CD4-positive, alpha-beta T cell (primary cell): ENCODE results near the gene BABAM2. TPM values are rescaled to one million over a fixed set of nuclear protein-coding genes. Genes with fewer than 3 reads are reported as not detected.
A peak's percentile ranks its signal among the peaks of the same experiment; 100 is the strongest.

ENCODE experiments used
- ATAC-seq: fragments of 200-7000 bp; cut with Tn5 transposase; one replicate; pipeline ENCODE4 v1.10.0; 2022; ENCODE audit warnings: mild to moderate bottlenecking; ENCODE audit not compliant: poor library complexity
- CTCF ChIA-PET: fragments of 350-600 bp; sonication (Branson Sonifier 250); formaldehyde crosslinking; loops from one replicate; lab custom pipeline; 2021; ENCODE audit warnings: antibody characterized with exemption, inconsistent platforms; lab: Charles Lee
- POLR2A ChIA-PET: fragments of 350-600 bp; sonication (Branson Sonifier 250); formaldehyde crosslinking; loops from one replicate; lab custom pipeline; 2021; ENCODE audit warnings: antibody characterized with exemption, inconsistent platforms; lab: Charles Lee
- DNase-seq, 14 experiments: peaks; one replicate each; pipeline ENCODE4 v3.0.0-alpha.2; 2013 to 2020; ENCODE audit warnings: mixed read lengths in 2 of 14
- H3K27ac ChIP-seq, 2 donors: one replicate each; pipeline versions ENCODE4 v1.5.1 to v1.7.0; 2013; ENCODE audit warnings: low read length in 2 of 2, low read depth in 1 of 2, mild to moderate bottlenecking in 1 of 2
- H3K27me3 ChIP-seq, 2 experiments: 1 replicate in 1 of 2; 2 replicates in 1 of 2; pipeline versions ENCODE4 v1.6.1 to v1.7.0; 2013; ENCODE audit warnings: low read length in 2 of 2, control low read depth in 1 of 2, mild to moderate bottlenecking in 1 of 2, moderate library complexity in 1 of 2; ENCODE audit not compliant: insufficient read depth in 2 of 2, control insufficient read depth in 1 of 2
- H3K36me3 ChIP-seq: one replicate; pipeline ENCODE4 v1.6.1; 2013; ENCODE audit warnings: low read length, control low read depth; ENCODE audit not compliant: insufficient read depth
- H3K4me1 ChIP-seq: one replicate; pipeline ENCODE4 v1.6.1; 2013; ENCODE audit warnings: low read length, control low read depth; ENCODE audit not compliant: insufficient read depth
- H3K4me3 ChIP-seq: one replicate; pipeline ENCODE4 v1.5.1; 2013; ENCODE audit warnings: mild to moderate bottlenecking, low read length, moderate library complexity
- H3K9me3 ChIP-seq, 2 experiments: 1 replicate in 1 of 2; 2 replicates in 1 of 2; pipeline versions ENCODE4 v1.6.1 to v1.7.0; 2013; ENCODE audit warnings: low read length in 2 of 2, mild to moderate bottlenecking in 2 of 2, control low read depth in 1 of 2, moderate library complexity in 1 of 2; ENCODE audit not compliant: control insufficient read depth in 1 of 2, insufficient read depth in 1 of 2
- H3K27ac Mint-ChIP-seq: one replicate; pipeline ENCODE4 v1.8.0; 2020; ENCODE audit warnings: mixed read lengths
- H3K27me3 Mint-ChIP-seq: one replicate; pipeline ENCODE4 v1.8.0; 2021; ENCODE audit warnings: mixed read lengths
- H3K36me3 Mint-ChIP-seq: one replicate; pipeline ENCODE4 v1.8.0; 2021; ENCODE audit warnings: low read depth, mixed read lengths
- H3K4me1 Mint-ChIP-seq: one replicate; pipeline ENCODE4 v1.8.0; 2021; ENCODE audit warnings: low read depth, mixed read lengths
- H3K4me3 Mint-ChIP-seq: one replicate; pipeline ENCODE4 v1.8.0; 2020; ENCODE audit warnings: mild to moderate bottlenecking, mixed read lengths
- H3K9me3 Mint-ChIP-seq: one replicate; pipeline ENCODE4 v1.8.0; 2020; ENCODE audit warnings: mixed read lengths
- intact Hi-C, 2 experiments: fragments of 100-400 bp; cut with DNase I in 1 of 2; cut with micrococcal nuclease in 1 of 2; formaldehyde crosslinking; loops; one replicate each; pipeline versions ENCODE4 v1.15.1 to v1.9.0; 2023 to 2025; cut with DNase I, micrococcal nuclease
- total RNA-seq, 174 experiments: library from RNA in 2 of 174; stranded (reverse) in 2 of 174; gene quantifications; one replicate each; pipeline ENCODE4 v1.2.3 and lab custom pipeline; 2021 to 2026
- TF ChIP-seq, protein P1 (sequence below): fragments of 200-600 bp; IDR thresholded peaks from one replicate; pipeline ENCODE4 v1.8.0; 2022; ENCODE audit warnings: antibody characterized with exemption, mild to moderate bottlenecking

Gene BABAM2
- total RNA-seq, 2 experiments from 2014 or later: 29.2 to 32.8 TPM

DNA sequence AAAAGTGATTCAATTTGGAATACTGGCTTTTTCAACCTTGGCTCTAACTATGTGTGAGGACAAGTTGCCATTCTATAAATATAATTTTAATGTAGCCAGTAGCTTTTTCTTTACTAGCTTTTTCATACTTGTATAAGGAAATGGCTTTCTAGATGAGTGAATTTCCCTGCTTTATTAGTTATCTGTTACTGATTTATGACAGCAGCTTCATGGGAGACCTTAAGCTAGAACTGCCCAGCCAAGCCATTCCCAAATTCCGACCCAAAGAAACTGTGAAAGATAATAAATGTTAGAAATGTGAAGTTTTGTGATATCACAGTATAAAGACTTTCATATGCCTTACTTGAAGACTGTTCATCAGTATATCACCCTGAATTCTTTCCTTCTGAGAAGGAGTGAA lies 32.3 kb downstream of the BABAM2 start:
- Mint-ChIP-seq H3K4me1 (peaks cover 55% of the 10 kb centered on the region), H3K36me3 (peaks cover 47% of the 10 kb centered on the region), H3K4me3 (no peak overlapping the region), H3K27ac (no peak overlapping the region), H3K27me3 (no peaks in the 10 kb centered on the region), H3K9me3 (no peaks in the 10 kb centered on the region)
- DNase-seq: no peak
- no peak overlapping the region for H3K27ac ChIP-seq
- no peaks in the 10 kb centered on the region for H3K4me1 ChIP-seq
- TF ChIP-seq, protein P1, sequence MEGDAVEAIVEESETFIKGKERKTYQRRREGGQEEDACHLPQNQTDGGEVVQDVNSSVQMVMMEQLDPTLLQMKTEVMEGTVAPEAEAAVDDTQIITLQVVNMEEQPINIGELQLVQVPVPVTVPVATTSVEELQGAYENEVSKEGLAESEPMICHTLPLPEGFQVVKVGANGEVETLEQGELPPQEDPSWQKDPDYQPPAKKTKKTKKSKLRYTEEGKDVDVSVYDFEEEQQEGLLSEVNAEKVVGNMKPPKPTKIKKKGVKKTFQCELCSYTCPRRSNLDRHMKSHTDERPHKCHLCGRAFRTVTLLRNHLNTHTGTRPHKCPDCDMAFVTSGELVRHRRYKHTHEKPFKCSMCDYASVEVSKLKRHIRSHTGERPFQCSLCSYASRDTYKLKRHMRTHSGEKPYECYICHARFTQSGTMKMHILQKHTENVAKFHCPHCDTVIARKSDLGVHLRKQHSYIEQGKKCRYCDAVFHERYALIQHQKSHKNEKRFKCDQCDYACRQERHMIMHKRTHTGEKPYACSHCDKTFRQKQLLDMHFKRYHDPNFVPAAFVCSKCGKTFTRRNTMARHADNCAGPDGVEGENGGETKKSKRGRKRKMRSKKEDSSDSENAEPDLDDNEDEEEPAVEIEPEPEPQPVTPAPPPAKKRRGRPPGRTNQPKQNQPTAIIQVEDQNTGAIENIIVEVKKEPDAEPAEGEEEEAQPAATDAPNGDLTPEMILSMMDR: no peak
- ChIA-PET CTCF (no interaction called here), POLR2A (no interaction called here)
- no peaks in the 10 kb centered on the region for H3K9me3 ChIP-seq
- no peaks in the 10 kb centered on the region for H3K27me3 ChIP-seq
- intact Hi-C loops: no loop called here
- no peaks in the 10 kb centered on the region for H3K36me3 ChIP-seq
- ATAC-seq: no peak
- H3K4me3 ChIP-seq: no peak overlapping the region

DNA sequence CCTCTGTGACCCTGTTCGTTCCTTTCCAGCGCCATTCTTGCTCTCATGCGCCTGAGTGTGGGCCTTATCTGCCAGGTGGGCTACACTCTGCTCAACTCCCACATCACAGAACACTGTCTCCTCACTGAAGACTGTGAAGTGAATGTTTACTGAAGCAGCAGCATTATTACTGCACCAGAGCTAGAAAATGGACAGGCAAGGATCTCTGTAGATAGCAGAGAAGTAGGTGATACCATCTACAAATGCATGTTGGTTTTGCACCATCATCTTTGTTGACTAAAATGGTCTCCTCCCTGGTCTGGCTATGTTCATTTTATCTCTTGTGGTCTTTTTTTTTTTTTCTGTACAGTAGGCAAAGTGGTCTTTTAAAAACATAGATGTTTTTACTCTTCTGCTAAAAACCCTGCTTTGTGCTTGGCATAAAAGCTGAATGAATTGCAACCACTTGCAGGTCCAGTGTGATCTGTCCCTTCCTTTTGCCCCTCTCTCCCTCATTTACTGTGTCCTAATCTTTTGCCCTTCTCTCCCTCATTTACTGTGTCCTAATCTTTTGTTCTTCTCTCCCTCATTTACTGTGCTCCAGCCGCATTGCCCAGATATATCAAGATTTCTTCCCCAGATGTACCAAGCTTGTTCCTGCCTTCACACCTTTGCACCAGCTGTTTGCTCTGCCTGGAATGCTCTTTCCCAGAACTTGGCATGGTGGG lies 35.4 kb downstream of the BABAM2 start:
- Mint-ChIP-seq H3K9me3 (no peaks in the 10 kb centered on the region), H3K27me3 (no peaks in the 10 kb centered on the region), H3K4me1 (peaks cover 28% of the 10 kb centered on the region), H3K36me3 (peaks cover 44% of the 10 kb centered on the region), H3K4me3 (no peak overlapping the region), H3K27ac (peak overlapping the region; percentile 37)
- Histone ChIP-seq H3K4me1 (no peaks in the 10 kb centered on the region), H3K9me3 (no peaks in the 10 kb centered on the region), H3K4me3 (no peak overlapping the region), H3K36me3 (peaks cover 14% of the 10 kb centered on the region), H3K27ac (no peak overlapping the region), H3K27me3 (no peaks in the 10 kb centered on the region)
- TF ChIP-seq, protein P1: no peak
- ChIA-PET CTCF (interaction anchor here (0.7 kb wide), 1 partner anchor 11 kb away, joined by 3 read pairs; no protein-coding TSS in a partner anchor), POLR2A (no interaction called here)
- ATAC-seq (no peak), DNase-seq (no peak)
- intact Hi-C loops: no loop called here

DNA sequence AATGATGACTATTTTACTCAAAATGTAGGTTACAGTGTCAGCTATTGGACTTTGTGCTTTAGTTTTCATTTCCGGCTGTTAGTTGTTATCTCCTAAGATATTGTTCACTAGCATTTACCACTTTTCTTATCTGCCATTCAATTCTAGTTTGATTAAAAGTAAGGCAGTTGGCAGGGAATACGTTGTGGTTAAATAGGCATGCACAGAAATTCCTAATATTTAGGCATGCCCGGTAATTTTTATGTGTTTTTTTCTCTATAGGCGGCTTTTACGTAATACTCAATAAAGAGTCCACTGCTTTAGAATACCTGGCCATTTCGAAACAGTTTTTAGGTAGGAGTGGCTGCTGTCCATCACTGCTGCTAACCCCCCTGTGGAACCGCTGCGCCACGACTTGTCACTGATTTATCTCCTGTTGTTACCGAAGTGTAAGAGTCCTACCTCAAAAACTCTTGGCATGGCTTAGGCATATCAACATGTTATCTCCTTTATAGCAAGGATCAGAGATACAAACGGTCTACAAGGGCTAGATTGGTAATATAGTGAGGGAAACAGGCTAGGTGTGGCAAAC lies 39.5 kb downstream of the BABAM2 start:
- Mint-ChIP-seq H3K27me3 (no peaks in the 10 kb centered on the region), H3K4me3 (no peak overlapping the region), H3K27ac (no peak overlapping the region), H3K9me3 (no peaks in the 10 kb centered on the region), H3K36me3 (peaks cover 65% of the 10 kb centered on the region), H3K4me1 (peaks cover 20% of the 10 kb centered on the region)
- TF ChIP-seq, protein P1: no peak
- Histone ChIP-seq H3K27ac (no peak overlapping the region), H3K4me3 (no peak overlapping the region), H3K36me3 (peaks cover 15% of the 10 kb centered on the region), H3K9me3 (no peaks in the 10 kb centered on the region), H3K4me1 (no peaks in the 10 kb centered on the region), H3K27me3 (no peaks in the 10 kb centered on the region)
- ATAC-seq: no peak
- intact Hi-C loops: no loop called here
- CTCF ChIA-PET: no interaction called here
- no peak for DNase-seq
- POLR2A ChIA-PET: no interaction called here
